Activated T-helper 2 cell treated with anti-CD3 and anti-CD28 coated beads, Interferon-gamma antibody, Interleukin-2, Interleukin-4, amounts not matched to agents 10 μg/mL and 5 μg/mL and 100 μg/mL, durations not matched to agents 14 hours and 24 hours and 36 hours (primary cell): ENCODE data around the gene BCAR3. TPM values are rescaled to one million over a fixed set of nuclear protein-coding genes. Genes with fewer than 3 reads are reported as not detected.

Source experiments
- DNase-seq: peaks from one replicate; pipeline ENCODE4 v3.0.0; 2021; ENCODE audit warnings: low spot score
- H3K27ac Mint-ChIP-seq: one replicate; pipeline ENCODE4 v1.8.0; 2021; ENCODE audit warnings: mixed read lengths
- H3K27me3 Mint-ChIP-seq: one replicate; pipeline ENCODE4 v1.8.0; 2021; ENCODE audit warnings: low read depth, mixed read lengths
- H3K36me3 Mint-ChIP-seq: one replicate; pipeline ENCODE4 v1.8.0; 2021; ENCODE audit warnings: low read depth, mixed read lengths
- H3K4me1 Mint-ChIP-seq: one replicate; pipeline ENCODE4 v1.8.0; 2021; ENCODE audit warnings: low read depth, mixed read lengths
- H3K4me3 Mint-ChIP-seq: one replicate; pipeline ENCODE4 v1.8.0; 2021; ENCODE audit warnings: low read depth, mild to moderate bottlenecking, moderate library complexity, mixed read lengths
- H3K9me3 Mint-ChIP-seq: one replicate; pipeline ENCODE4 v1.8.0; 2021; ENCODE audit warnings: mixed read lengths
- intact Hi-C: fragments of 100-400 bp; cut with micrococcal nuclease; formaldehyde crosslinking; loops from one replicate; pipeline ENCODE4 v1.15.1; 2023
- total RNA-seq: library from RNA; stranded (reverse); gene quantifications from 2 replicates; pipeline ENCODE4 v1.2.3, GENCODE V29; 2022

Gene BCAR3
- total RNA-seq, 1 donor from 2014 or later = 9.4 TPM

DNA sequence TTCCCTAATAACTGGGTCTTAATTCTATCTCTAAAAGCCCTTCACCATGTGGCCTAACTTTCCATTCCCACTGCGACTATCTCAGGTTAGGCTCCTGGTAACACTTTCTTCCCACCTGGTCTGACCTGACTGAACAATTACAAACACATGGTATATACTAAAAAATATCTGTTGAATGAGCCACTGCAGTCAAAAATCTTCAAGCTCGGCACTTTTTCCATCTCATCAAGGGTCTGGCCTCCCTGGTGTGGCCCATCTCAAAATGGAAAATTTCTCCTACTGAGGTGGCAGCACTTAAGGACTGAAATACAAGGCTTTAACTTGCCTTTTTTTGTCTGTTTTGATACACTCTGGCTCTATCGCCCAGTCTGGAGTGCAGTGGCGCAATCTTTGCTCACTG, 48.3 kb downstream of the BCAR3 start:
- Mint-ChIP-seq H3K27me3 (no peaks in the 10 kb centered on the region), H3K27ac (no peak overlapping the region), H3K4me3 (no peak overlapping the region), H3K36me3 (peaks cover 21% of the 10 kb centered on the region), H3K4me1 (peaks cover 7% of the 10 kb centered on the region), H3K9me3 (no peaks in the 10 kb centered on the region)
- DNase-seq = no peak
- intact Hi-C loops = no loop called here

DNA sequence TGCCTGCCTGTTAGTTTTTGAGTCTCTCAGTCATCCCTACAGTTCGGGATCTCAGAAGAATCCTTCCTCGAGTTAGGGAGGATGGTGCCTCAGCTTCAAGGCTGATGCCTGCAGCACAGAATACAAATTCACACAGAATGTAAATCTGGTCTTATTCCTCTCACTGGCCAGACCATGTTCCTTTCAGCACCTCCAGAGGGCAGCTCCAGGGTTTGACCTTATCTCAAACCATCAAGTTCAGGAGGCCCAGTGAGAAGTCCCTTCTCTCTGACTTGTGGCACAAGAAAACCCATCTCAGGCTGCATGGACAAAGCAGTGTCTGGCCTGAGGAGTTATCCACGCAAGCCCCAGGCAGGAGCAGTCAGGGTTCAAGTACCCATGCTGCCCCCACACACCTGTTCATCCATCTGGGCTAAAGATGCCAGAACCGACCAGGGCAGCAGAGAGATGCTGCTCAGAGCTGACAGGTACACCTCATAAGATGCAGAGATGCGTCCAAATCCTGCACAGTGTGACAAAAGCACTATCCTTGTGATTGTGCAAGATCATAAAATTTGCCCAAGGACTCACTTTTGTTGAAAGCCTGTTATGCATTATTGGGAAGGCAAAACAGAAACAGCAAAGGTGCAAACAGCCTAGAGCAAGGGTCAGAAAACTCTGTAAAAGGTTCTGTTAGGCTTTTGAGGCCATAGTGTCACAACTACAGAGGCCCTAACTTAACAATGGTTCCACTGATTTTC, 49.8 kb downstream of the BCAR3 start:
- H3K4me1 Mint-ChIP-seq = peaks cover 12% of the 10 kb centered on the region
- no peaks in the 10 kb centered on the region for H3K9me3 Mint-ChIP-seq
- intact Hi-C loops = no loop called here
- no peak overlapping the region for H3K27ac Mint-ChIP-seq
- peaks cover 15% of the 10 kb centered on the region for H3K36me3 Mint-ChIP-seq
- no peak overlapping the region for H3K4me3 Mint-ChIP-seq
- no peaks in the 10 kb centered on the region for H3K27me3 Mint-ChIP-seq
- no peak for DNase-seq

DNA sequence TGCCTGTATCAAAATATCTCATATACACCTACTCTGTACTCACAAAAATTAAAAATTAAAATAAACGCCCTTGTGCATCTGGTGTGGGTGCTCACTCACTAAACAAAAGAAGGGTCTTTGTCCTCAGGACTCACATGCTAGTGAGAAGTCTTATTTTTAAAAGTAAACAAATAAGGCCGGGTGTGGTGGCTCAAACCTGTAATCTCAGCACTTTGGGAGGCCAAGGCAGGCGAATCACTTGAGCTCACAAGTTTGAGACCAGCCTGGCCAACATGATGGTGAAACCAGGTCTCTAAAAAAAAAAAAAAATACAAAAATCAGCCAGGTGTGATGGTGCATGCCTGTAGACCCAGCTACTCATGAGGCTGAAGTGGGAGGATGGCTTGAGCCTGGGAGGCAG, 51.5 kb downstream of the BCAR3 start:
- peaks cover 7% of the 10 kb centered on the region for H3K36me3 Mint-ChIP-seq
- H3K4me1 Mint-ChIP-seq = peaks cover 12% of the 10 kb centered on the region
- no peaks in the 10 kb centered on the region for H3K27me3 Mint-ChIP-seq
- no peak overlapping the region for H3K4me3 Mint-ChIP-seq
- intact Hi-C loops = no loop called here
- no peak overlapping the region for H3K27ac Mint-ChIP-seq
- DNase-seq = no peak
- H3K9me3 Mint-ChIP-seq = no peaks in the 10 kb centered on the region

- no peaks in the 10 kb centered on the region for H3K27me3 Mint-ChIP-seq
- H3K27ac Mint-ChIP-seq = no peak overlapping the region
- peaks cover 4% of the 10 kb centered on the region for H3K36me3 Mint-ChIP-seq
- peaks cover 12% of the 10 kb centered on the region for H3K4me1 Mint-ChIP-seq
- H3K9me3 Mint-ChIP-seq = no peaks in the 10 kb centered on the region
- DNase-seq = peak; percentile 29
- intact Hi-C loops = loop anchor here (1.0 to 10.0 kb wide), 4 partner anchors 185 to 325 kb away; no protein-coding TSS in a partner anchor
- H3K4me3 Mint-ChIP-seq = no peak overlapping the region
These were observed 52.3 kb downstream of the BCAR3 start for GRCh38 chr1:93629101-93630059.

- intact Hi-C loops = loop anchor here (1.0 to 10.0 kb wide), 4 partner anchors 186 to 324 kb away; no protein-coding TSS in a partner anchor
- peaks cover 12% of the 10 kb centered on the region for H3K4me1 Mint-ChIP-seq
- DNase-seq = no peak
- no peak overlapping the region for H3K27ac Mint-ChIP-seq
- H3K4me3 Mint-ChIP-seq = no peak overlapping the region
- no peaks in the 10 kb centered on the region for H3K36me3 Mint-ChIP-seq
- H3K27me3 Mint-ChIP-seq = no peaks in the 10 kb centered on the region
- no peaks in the 10 kb centered on the region for H3K9me3 Mint-ChIP-seq
These were observed 53.0 kb downstream of the BCAR3 start for GRCh38 chr1:93628681-93629080.

DNA sequence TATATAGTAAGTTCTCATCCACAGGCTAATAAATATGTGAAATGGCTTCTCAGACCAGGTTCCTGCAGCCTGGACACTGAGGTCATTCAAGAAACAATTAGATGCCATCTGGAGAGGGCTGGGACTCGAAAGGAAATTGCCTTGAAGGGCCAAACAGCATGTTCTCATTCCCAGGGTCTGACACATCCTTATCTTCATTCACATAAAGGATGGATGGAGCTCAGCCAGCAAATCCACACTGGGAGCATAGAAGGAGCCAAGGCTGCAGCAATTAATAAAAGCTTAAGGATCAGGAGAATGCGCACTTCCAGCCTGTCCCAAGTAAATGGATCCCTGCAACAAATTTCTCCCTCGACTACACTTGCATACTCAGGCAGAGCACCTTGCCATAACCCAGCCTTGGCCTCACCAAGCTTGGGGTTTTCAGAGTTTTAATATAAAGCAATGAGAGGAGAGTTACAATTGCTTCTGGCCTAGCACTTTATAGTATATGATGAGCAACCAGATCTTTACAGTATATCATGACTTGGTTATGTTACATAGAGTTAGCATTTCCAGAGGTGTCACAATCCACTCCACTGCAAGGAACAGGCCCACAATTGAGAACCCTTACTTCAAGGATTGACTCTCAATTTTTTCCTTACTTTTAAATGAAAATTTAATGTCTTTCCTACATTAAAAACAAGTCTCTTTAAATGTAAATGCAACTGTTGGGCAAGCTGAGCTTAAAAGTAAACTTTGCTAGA, 55.9 kb downstream of the BCAR3 start:
- no peaks in the 10 kb centered on the region for H3K36me3 Mint-ChIP-seq
- intact Hi-C loops = loop anchor here (10.0 kb wide), 1 partner anchor 321 kb away; no protein-coding TSS in a partner anchor
- H3K9me3 Mint-ChIP-seq = no peaks in the 10 kb centered on the region
- peaks cover 12% of the 10 kb centered on the region for H3K4me1 Mint-ChIP-seq
- H3K27me3 Mint-ChIP-seq = no peaks in the 10 kb centered on the region
- no peak for DNase-seq
- H3K4me3 Mint-ChIP-seq = no peak overlapping the region
- H3K27ac Mint-ChIP-seq = no peak overlapping the region

DNA sequence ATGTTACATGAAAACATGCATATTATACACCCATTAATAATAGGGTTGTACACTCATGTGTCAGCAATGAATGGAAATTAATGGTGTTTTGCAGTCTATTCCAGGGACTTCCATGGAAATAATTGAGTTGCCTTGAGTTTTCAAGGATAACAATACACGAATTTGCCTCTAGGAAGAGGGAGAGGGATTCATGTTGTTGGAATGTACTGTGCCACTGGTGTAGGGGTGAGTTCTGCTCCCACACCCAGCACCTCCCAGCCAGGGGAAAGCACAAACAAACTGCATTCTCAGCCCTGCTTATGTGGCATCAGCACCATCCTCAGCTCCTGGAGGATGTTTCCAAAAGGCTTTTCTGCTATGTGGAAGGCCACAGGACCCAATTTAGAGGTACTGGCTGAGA, 57.8 kb downstream of the BCAR3 start:
- no peaks in the 10 kb centered on the region for H3K27me3 Mint-ChIP-seq
- H3K36me3 Mint-ChIP-seq = no peaks in the 10 kb centered on the region
- H3K27ac Mint-ChIP-seq = no peak overlapping the region
- H3K9me3 Mint-ChIP-seq = no peaks in the 10 kb centered on the region
- H3K4me1 Mint-ChIP-seq = peaks cover 10% of the 10 kb centered on the region
- H3K4me3 Mint-ChIP-seq = no peak overlapping the region
- intact Hi-C loops = loop anchor here (10.0 kb wide), 1 partner anchor 319 kb away; no protein-coding TSS in a partner anchor
- no peak for DNase-seq

DNA sequence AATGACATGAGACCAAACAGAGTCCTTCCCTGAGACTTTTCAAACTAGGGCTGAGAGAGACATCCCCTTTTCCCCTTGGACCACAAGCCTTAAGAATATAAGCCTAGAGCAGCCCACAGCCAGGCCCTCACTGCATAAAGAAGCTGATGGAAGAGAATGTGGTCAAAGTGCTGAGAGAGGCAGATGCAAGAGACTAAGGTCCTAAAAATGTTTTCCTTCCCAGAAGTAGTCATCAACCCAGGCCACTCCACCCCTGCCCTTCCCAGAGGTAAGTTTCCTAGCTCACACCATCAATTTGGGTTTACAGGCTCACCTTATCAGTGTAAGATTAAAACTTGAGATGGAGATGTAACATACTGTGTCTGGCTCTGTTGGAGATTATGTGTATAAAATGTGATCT, 58.2 kb downstream of the BCAR3 start:
- H3K9me3 Mint-ChIP-seq = no peaks in the 10 kb centered on the region
- H3K27ac Mint-ChIP-seq = no peak overlapping the region
- H3K4me3 Mint-ChIP-seq = no peak overlapping the region
- no peaks in the 10 kb centered on the region for H3K36me3 Mint-ChIP-seq
- peaks cover 7% of the 10 kb centered on the region for H3K4me1 Mint-ChIP-seq
- H3K27me3 Mint-ChIP-seq = no peaks in the 10 kb centered on the region
- DNase-seq = no peak
- intact Hi-C loops = loop anchor here (10.0 kb wide), 1 partner anchor 319 kb away; no protein-coding TSS in a partner anchor

DNA sequence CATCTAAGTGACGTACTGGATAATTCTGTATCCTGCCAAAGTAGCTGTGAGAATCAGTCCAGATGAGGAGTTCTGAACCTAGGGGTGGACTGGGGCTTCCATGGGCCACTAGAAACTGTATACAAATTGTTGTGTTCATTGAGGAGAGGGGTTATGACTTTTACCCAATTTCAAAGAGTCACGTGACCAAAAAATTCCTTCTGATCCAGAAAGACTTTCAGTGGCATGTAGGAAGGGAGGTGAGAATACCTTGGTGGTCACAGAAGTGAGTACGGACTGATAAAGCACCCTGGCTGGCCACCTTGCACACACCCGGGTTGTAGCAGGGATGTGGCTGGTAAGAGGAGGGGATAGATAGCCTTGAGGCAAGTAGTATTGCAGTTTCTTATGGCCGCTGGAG, 60.4 kb downstream of the BCAR3 start:
- H3K36me3 Mint-ChIP-seq = no peaks in the 10 kb centered on the region
- intact Hi-C loops = loop anchor here (10.0 kb wide), 1 partner anchor 316 kb away; no protein-coding TSS in a partner anchor
- H3K27ac Mint-ChIP-seq = no peak overlapping the region
- H3K27me3 Mint-ChIP-seq = peaks cover 4% of the 10 kb centered on the region
- no peaks in the 10 kb centered on the region for H3K9me3 Mint-ChIP-seq
- no peak for DNase-seq
- H3K4me3 Mint-ChIP-seq = no peak overlapping the region
- H3K4me1 Mint-ChIP-seq = peaks cover 4% of the 10 kb centered on the region

DNA sequence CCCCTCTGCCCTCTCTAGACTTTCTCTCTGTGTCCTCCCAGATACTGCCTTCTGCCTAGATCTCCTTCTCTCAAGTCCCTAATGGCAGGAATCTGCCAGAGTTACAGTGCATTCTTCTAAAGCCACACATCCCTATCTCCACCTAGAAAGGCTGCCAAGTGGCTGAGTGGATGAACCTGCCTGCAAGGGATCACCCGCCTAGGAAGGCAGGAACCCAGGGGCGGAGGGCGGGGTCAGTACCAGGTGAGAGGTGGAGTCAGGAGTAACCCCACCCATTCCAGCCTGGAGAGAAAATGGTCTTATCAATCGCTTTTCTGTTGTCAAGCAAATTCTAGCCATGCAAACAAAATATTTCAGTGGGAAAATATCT, 60.8 kb downstream of the BCAR3 start:
- intact Hi-C loops = loop anchor here (10.0 kb wide), 1 partner anchor 316 kb away; no protein-coding TSS in a partner anchor
- peaks cover 4% of the 10 kb centered on the region for H3K27me3 Mint-ChIP-seq
- no peak overlapping the region for H3K27ac Mint-ChIP-seq
- peaks cover 9% of the 10 kb centered on the region for H3K4me1 Mint-ChIP-seq
- no peak overlapping the region for H3K4me3 Mint-ChIP-seq
- no peak for DNase-seq
- no peaks in the 10 kb centered on the region for H3K36me3 Mint-ChIP-seq
- no peaks in the 10 kb centered on the region for H3K9me3 Mint-ChIP-seq

DNA sequence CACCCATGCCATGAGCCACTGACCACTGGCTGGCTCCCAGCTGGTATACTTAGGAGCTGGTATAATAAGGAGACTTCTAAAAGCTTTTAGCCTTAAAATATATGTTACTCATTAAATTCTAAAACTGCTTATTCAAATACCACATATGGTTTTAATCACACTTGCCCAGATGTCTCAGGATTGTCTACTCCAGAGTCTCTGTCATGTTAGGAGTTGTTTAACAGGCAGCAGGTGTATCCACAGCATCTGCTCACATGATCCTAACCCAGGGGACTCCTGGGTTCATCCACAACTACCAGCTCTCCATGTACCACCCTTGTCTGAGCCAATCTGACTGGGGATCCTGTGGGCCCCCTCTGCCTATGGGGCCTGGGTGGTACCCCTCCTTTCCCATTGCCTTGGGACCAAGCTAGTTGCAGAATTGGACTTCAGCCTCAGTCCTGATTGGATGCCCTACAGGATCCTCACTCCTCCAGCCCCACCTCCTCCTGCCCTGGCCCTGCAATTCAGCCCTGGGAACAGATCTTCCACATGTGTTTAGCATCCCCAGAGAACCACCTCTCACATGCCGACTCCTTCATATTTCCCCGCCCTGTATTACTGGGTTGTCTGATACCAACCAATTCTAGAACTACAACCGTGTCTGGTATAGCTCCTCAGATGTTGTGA, 61.3 kb downstream of the BCAR3 start:
- intact Hi-C loops = loop anchor here (10.0 kb wide), 1 partner anchor 316 kb away; no protein-coding TSS in a partner anchor
- no peaks in the 10 kb centered on the region for H3K36me3 Mint-ChIP-seq
- H3K9me3 Mint-ChIP-seq = no peaks in the 10 kb centered on the region

More for the DNA sequence above, 61.3 kb downstream of the BCAR3 start:
- Mint-ChIP-seq H3K4me1 (peaks cover 14% of the 10 kb centered on the region), H3K4me3 (no peak overlapping the region), H3K27ac (no peak overlapping the region), H3K27me3 (peaks cover 4% of the 10 kb centered on the region)
- DNase-seq = no peak
